H9 (cell line): ENCODE data around the gene OSBP2. TPM values are rescaled to one million over a fixed set of nuclear protein-coding genes. Genes with fewer than 3 reads are reported as not detected.

Source experiments
- DNase-seq: peaks from one replicate; pipeline ENCODE4 v3.0.0-alpha.2; 2017
- H2AFZ ChIP-seq: one replicate; pipeline ENCODE4 v1.6.1; 2013; ENCODE audit warnings: mild to moderate bottlenecking, low read length, control low read depth, moderate library complexity
- H2AK5ac ChIP-seq: 2 replicates; pipeline ENCODE4 v1.6.1; 2013; ENCODE audit warnings: low read length, control low read depth, mixed read lengths; ENCODE audit not compliant: insufficient read length
- H2BK120ac ChIP-seq: one replicate; pipeline ENCODE4 v1.6.1; 2013; ENCODE audit warnings: low read depth, mild to moderate bottlenecking, low read length, control low read depth, inconsistent platforms; ENCODE audit not compliant: poor library complexity, severe bottlenecking
- H2BK12ac ChIP-seq: 2 replicates; pipeline ENCODE4 v1.6.1; 2013; ENCODE audit warnings: low read length, control low read depth, mixed read lengths, low read depth; ENCODE audit not compliant: insufficient read length
- H2BK15ac ChIP-seq: 2 replicates; pipeline ENCODE4 v1.6.1; 2013; ENCODE audit warnings: low read depth, low read length, control low read depth
- H2BK20ac ChIP-seq: one replicate; pipeline ENCODE4 v1.6.1; 2013; ENCODE audit warnings: low read depth, mild to moderate bottlenecking, low read length, control low read depth, inconsistent platforms; ENCODE audit not compliant: poor library complexity, severe bottlenecking
- H2BK5ac ChIP-seq: 2 replicates; pipeline ENCODE4 v1.6.1; 2013; ENCODE audit warnings: low read length, control low read depth, mixed read lengths; ENCODE audit not compliant: insufficient read length
- H3K14ac ChIP-seq: 2 replicates; pipeline ENCODE4 v1.6.1; 2013; ENCODE audit warnings: low read length, control low read depth; ENCODE audit not compliant: insufficient read depth
- H3K18ac ChIP-seq: 2 replicates; pipeline ENCODE4 v1.6.1; 2013; ENCODE audit warnings: low read depth, mild to moderate bottlenecking, mixed read lengths, low read length, control low read depth; ENCODE audit not compliant: insufficient read length
- H3K23ac ChIP-seq: 2 replicates; pipeline ENCODE4 v1.6.1; 2013; ENCODE audit warnings: low read length, control low read depth, mixed read lengths, low read depth; ENCODE audit not compliant: insufficient read length
- H3K23me2 ChIP-seq: 2 replicates; pipeline ENCODE4 v1.6.1; 2013; ENCODE audit warnings: low read depth, mild to moderate bottlenecking, mixed read lengths, low read length, control low read depth; ENCODE audit not compliant: insufficient read length, poor library complexity, severe bottlenecking
- H3K27ac ChIP-seq: 2 replicates; pipeline ENCODE4 v1.5.1; 2013; ENCODE audit warnings: low read length, control low read depth, mixed read lengths, low read depth; ENCODE audit not compliant: insufficient read length
- H3K27me3 ChIP-seq: 2 replicates; pipeline ENCODE4 v1.6.1; 2013; ENCODE audit warnings: low read length, control low read depth, inconsistent platforms; ENCODE audit not compliant: insufficient read depth
- H3K4ac ChIP-seq: 2 replicates; pipeline ENCODE4 v1.6.1; 2013; ENCODE audit warnings: low read depth, mild to moderate bottlenecking, control low read depth, inconsistent platforms, low read length, moderate library complexity
- H3K4me1 ChIP-seq: 2 replicates; pipeline ENCODE4 v1.6.1; 2013; ENCODE audit warnings: low read length, control low read depth, inconsistent platforms; ENCODE audit not compliant: insufficient read depth
- H3K4me2 ChIP-seq: 2 replicates; pipeline ENCODE4 v1.6.1; 2013; ENCODE audit warnings: low read length, control low read depth, mixed read lengths; ENCODE audit not compliant: insufficient read length, insufficient read depth
- H3K56ac ChIP-seq: 2 replicates; pipeline ENCODE4 v1.6.1; 2013; ENCODE audit warnings: low read depth, mild to moderate bottlenecking, mixed read lengths, low read length, control low read depth; ENCODE audit not compliant: insufficient read length
- H3K79me1 ChIP-seq: 2 replicates; pipeline ENCODE4 v1.6.1; 2013; ENCODE audit warnings: low read depth, mild to moderate bottlenecking, moderate library complexity, low read length, control low read depth, inconsistent platforms; ENCODE audit not compliant: insufficient read depth, poor library complexity, severe bottlenecking
- H3K79me2 ChIP-seq: 2 replicates; pipeline ENCODE4 v1.6.1; 2013; ENCODE audit warnings: low read length, control low read depth, inconsistent platforms; ENCODE audit not compliant: insufficient read depth
- H3K9ac ChIP-seq: 2 replicates; pipeline ENCODE4 v1.6.1; 2013; ENCODE audit warnings: low read length, control low read depth, mixed read lengths; ENCODE audit not compliant: insufficient read length; ENCODE audit errors: extremely low read depth
- H3K9me3 ChIP-seq: one replicate; pipeline ENCODE4 v1.6.1; 2013; ENCODE audit warnings: low read depth, low read length, inconsistent platforms; ENCODE audit not compliant: control insufficient read depth
- H3T11ph ChIP-seq: one replicate; pipeline ENCODE4 v1.6.1; 2013; ENCODE audit warnings: mild to moderate bottlenecking, low read length, control low read depth, inconsistent platforms
- H4K20me1 ChIP-seq: one replicate; pipeline ENCODE4 v1.6.1; 2013; ENCODE audit not compliant: control insufficient read depth, insufficient read length, insufficient read depth
- H4K5ac ChIP-seq: 2 replicates; pipeline ENCODE4 v1.6.1; 2013; ENCODE audit warnings: low read depth, mild to moderate bottlenecking, mixed read lengths, low read length, control low read depth; ENCODE audit not compliant: insufficient read length
- H4K8ac ChIP-seq: replicated peaks from 2 replicates; pipeline ENCODE4 v1.6.1; 2013; ENCODE audit warnings: low read length, control low read depth, mixed read lengths, low read depth; ENCODE audit not compliant: insufficient read length
- H4K91ac ChIP-seq: 2 replicates; pipeline ENCODE4 v1.6.1; 2013; ENCODE audit warnings: low read depth, mild to moderate bottlenecking, moderate library complexity, mixed read lengths, low read length, control low read depth; ENCODE audit not compliant: insufficient read length
- H3K27ac Mint-ChIP-seq, 3 experiments: 2 replicates in 2 of 3; 3 replicates in 1 of 3; pipeline ENCODE4 v1.8.0; 2020 to 2021; ENCODE audit warnings: mixed read lengths in 3 of 3, mild to moderate bottlenecking in 1 of 3, moderate library complexity in 1 of 3
- H3K27me3 Mint-ChIP-seq: 2 replicates; pipeline ENCODE4 v1.8.0; 2021; ENCODE audit warnings: low read depth, mild to moderate bottlenecking, moderate library complexity, mixed read lengths
- H3K36me3 Mint-ChIP-seq, 3 experiments: 2 replicates in 2 of 3; 3 replicates in 1 of 3; pipeline ENCODE4 v1.8.0; 2020 to 2021; ENCODE audit warnings: low read depth in 3 of 3, mixed read lengths in 3 of 3; ENCODE audit not compliant: insufficient read depth in 1 of 3
- H3K4me1 Mint-ChIP-seq, 2 experiments: 2 replicates each; pipeline ENCODE4 v1.8.0; 2020; ENCODE audit warnings: mixed read lengths in 2 of 2
- H3K4me3 Mint-ChIP-seq, 2 experiments: 2 replicates in 1 of 2; 3 replicates in 1 of 2; pipeline ENCODE4 v1.8.0; 2020 to 2021; ENCODE audit warnings: mild to moderate bottlenecking in 2 of 2, mixed read lengths in 2 of 2, moderate library complexity in 1 of 2
- H3K9me3 Mint-ChIP-seq, 2 experiments: 2 replicates in 1 of 2; 3 replicates in 1 of 2; pipeline ENCODE4 v1.8.0; 2020; ENCODE audit warnings: mild to moderate bottlenecking in 2 of 2, mixed read lengths in 2 of 2, moderate library complexity in 1 of 2
- CTCF ChIP-seq: fragments of 200-600 bp; sonication (generic); conservative IDR thresholded peaks from 3 replicates; pipeline ENCODE4 v1.8.0; 2021; ENCODE audit warnings: antibody characterized with exemption, mild to moderate bottlenecking
- WGBS: extraction: QIAGEN DNeasy Blood & Tissue Kit; methylation state at CpG from one replicate; pipeline ENCODE4 v1.1.7; 2013; ENCODE audit warnings: missing lambda C conversion rate, low lambda C conversion rate, mixed read lengths; ENCODE audit not compliant: insufficient read length; ENCODE audit errors: extremely low coverage; 5-methylcytosine and 5-hydroxymethylcytosine counted together
- total RNA-seq: library from RNA; stranded (reverse); gene quantifications from 2 replicates; pipeline ENCODE4 v1.2.1, GENCODE V29; 2021

The OSBP2 gene
- total RNA-seq, 1 experiment from 2014 or later, result 3.4 TPM

- Histone ChIP-seq H3K4me2 (no peak overlapping the region), H3K27me3 (peaks cover 4% of the 10 kb centered on the region; the same call in 1 of the 2 replicates), H4K8ac (no peak overlapping the region)
Measured at GRCh38 chr22:30825711-30826505, 131.2 kb downstream of the OSBP2 start.

More at GRCh38 chr22:30825711-30826505, 131.2 kb downstream of the OSBP2 start:
- H2BK120ac ChIP-seq, result no peak overlapping the region
- no peak overlapping the region for H3K4ac ChIP-seq
- no peaks in the 10 kb centered on the region for H3K79me1 ChIP-seq
- no peak overlapping the region for H2AFZ ChIP-seq
- Mint-ChIP-seq H3K27ac (peak overlapping the region in 1 of 3 experiments; percentile 62; a peak in 1 of 7 replicates), H3K36me3 (no peaks in the 10 kb centered on the region), H3K4me1 (peaks cover 11 to 14% of the 10 kb centered on the region in 2 experiments), H3K27me3 (peaks cover 36% of the 10 kb centered on the region), H3K9me3 (no peaks in the 10 kb centered on the region), H3K4me3 (no peak overlapping the region)
- TF ChIP-seq CTCF, result no peak
- H3K79me2 ChIP-seq, result no peaks in the 10 kb centered on the region
- no peak overlapping the region for H4K91ac ChIP-seq
- H2BK15ac ChIP-seq, result no peak overlapping the region
- H3K18ac ChIP-seq, result no peak overlapping the region
- no peak overlapping the region for H4K5ac ChIP-seq
- no peak overlapping the region for H3K9ac ChIP-seq
- no peak overlapping the region for H3K14ac ChIP-seq
- H3K23ac ChIP-seq, result no peak overlapping the region
- H2BK5ac ChIP-seq, result no peak overlapping the region
- no peak overlapping the region for H3K56ac ChIP-seq
- no CpG with 5 or more reads among the region's 11 CpGs for WGBS
- DNase-seq, result no peak
- H3K27ac ChIP-seq, result no peak overlapping the region
- no peak overlapping the region for H2BK20ac ChIP-seq
- peaks cover 10% of the 10 kb centered on the region for H3K23me2 ChIP-seq
- no peak overlapping the region for H2BK12ac ChIP-seq
- H3K9me3 ChIP-seq, result no peaks in the 10 kb centered on the region
- no peak overlapping the region for H2AK5ac ChIP-seq
- H4K20me1 ChIP-seq, result no peaks in the 10 kb centered on the region
- no peaks in the 10 kb centered on the region; the same call in 1 of the 2 replicates for H3K4me1 ChIP-seq
- no peak overlapping the region for H3T11ph ChIP-seq
